ENCODE results near the gene ECE2. TPM values are rescaled to one million over a fixed set of nuclear protein-coding genes. Genes with fewer than 3 reads are reported as not detected.
A peak's percentile ranks its signal among the peaks of the same experiment; 100 is the strongest.

ECE2 gene
- total and polyA plus RNA-seq, 4 donors = not detected

GRCh38 chr3:184233127-184233843 lies 42.5 kb upstream of the ECE2 start:
- Histone ChIP-seq H3K4me3 (ENCODE audit: low read length in 2 of 2) (no peak overlapping the region), H3K27me3 (ENCODE audit: control insufficient read depth in 1 of 2, insufficient read depth in 2 of 2, low read length in 1 of 2) (no peaks in the 10 kb centered on the region), H3K27ac (ENCODE audit: low read depth in 1 of 2, low read length in 2 of 2) (no peak overlapping the region), H3K36me3 (ENCODE audit: control insufficient read depth in 1 of 2, insufficient read depth in 2 of 2, low read length in 1 of 2) (no peaks in the 10 kb centered on the region), H3K4me1 (ENCODE audit: control insufficient read depth in 1 of 2, insufficient read depth in 2 of 2, low read length in 2 of 2) (no peaks in the 10 kb centered on the region), H3K9me3 (ENCODE audit: control insufficient read depth, low read length) (no peaks in the 10 kb centered on the region)
- DNase-seq (no peak), ATAC-seq (ENCODE audit: low FRiP score) (no peak)
- intact Hi-C loops (cut with DNase I) = no loop called here
- WGBS, 2 donors = 86 to 87% methylated on average over 20 to 23 of the region's 23 CpGs

- Histone ChIP-seq H3K27me3 (ENCODE audit: control insufficient read depth in 1 of 2, insufficient read depth in 2 of 2, low read length in 1 of 2) (no peaks in the 10 kb centered on the region), H3K27ac (ENCODE audit: low read depth in 1 of 2, low read length in 2 of 2) (no peak overlapping the region), H3K4me1 (ENCODE audit: control insufficient read depth in 1 of 2, insufficient read depth in 2 of 2, low read length in 2 of 2) (no peaks in the 10 kb centered on the region), H3K36me3 (ENCODE audit: control insufficient read depth in 1 of 2, insufficient read depth in 2 of 2, low read length in 1 of 2) (no peaks in the 10 kb centered on the region), H3K4me3 (ENCODE audit: low read length in 2 of 2) (no peak overlapping the region), H3K9me3 (ENCODE audit: control insufficient read depth, low read length) (no peaks in the 10 kb centered on the region)
- DNase-seq = peak in 1 of 2 donors; percentile 82
- no peak for ATAC-seq (ENCODE audit: low FRiP score)
- WGBS, 2 donors = 14 to 19% methylated on average over 4 of the region's 4 CpGs
- intact Hi-C loops (cut with DNase I) = no loop called here
These were observed 41.6 kb upstream of the ECE2 start for GRCh38 chr3:184234224-184234623.

- no peaks in the 10 kb centered on the region for H3K9me3 ChIP-seq (ENCODE audit: control insufficient read depth, low read length)
- 83 to 86% methylated on average over 19 of the region's 19 CpGs for WGBS, 2 donors
- H3K27ac ChIP-seq (ENCODE audit: low read depth in 1 of 2, low read length in 2 of 2) = no peak overlapping the region
- no peaks in the 10 kb centered on the region for H3K4me1 ChIP-seq (ENCODE audit: control insufficient read depth in 1 of 2, insufficient read depth in 2 of 2, low read length in 2 of 2)
- no peak overlapping the region for H3K4me3 ChIP-seq (ENCODE audit: low read length in 2 of 2)
- intact Hi-C loops (cut with DNase I) = no loop called here
- DNase-seq (no peak), ATAC-seq (ENCODE audit: low FRiP score) (no peak)
- H3K27me3 ChIP-seq (ENCODE audit: control insufficient read depth in 1 of 2, insufficient read depth in 2 of 2, low read length in 1 of 2) = no peaks in the 10 kb centered on the region
- H3K36me3 ChIP-seq (ENCODE audit: control insufficient read depth in 1 of 2, insufficient read depth in 2 of 2, low read length in 1 of 2) = no peaks in the 10 kb centered on the region
These were observed 41.0 kb upstream of the ECE2 start for GRCh38 chr3:184234671-184235380.

DNA sequence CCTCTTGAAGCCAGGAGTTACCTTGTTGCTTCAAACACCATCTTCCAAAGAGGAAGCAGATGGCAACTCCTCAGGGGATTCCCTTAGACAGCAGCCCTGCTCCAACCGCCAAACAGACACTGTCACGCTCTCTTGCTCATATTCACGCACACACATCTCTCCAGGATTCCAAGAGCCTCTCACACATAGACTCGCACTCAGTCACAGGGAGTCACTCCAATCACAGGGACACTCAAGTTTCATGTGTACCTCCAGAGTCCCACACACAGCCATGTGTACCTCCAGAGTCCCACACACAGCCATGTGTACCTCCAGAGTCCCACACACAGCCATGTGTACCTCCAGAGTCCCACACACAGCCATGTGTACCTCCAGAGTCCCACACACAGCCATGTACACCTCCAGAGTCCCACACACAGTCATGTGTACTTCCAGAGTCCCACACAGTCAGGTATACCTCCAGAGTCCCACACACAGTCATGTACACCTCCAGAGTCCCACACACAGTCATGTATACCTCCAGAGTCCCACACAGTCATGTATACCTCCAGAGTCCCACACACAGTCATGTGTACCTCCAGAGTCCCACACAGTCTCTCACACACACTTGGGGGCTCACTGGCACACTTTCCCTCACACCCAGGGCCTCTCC lies 40.3 kb upstream of the ECE2 start:
- H3K4me1 ChIP-seq (ENCODE audit: control insufficient read depth in 1 of 2, insufficient read depth in 2 of 2, low read length in 2 of 2) = no peaks in the 10 kb centered on the region
- H3K4me3 ChIP-seq (ENCODE audit: low read length in 2 of 2) = no peak overlapping the region
- intact Hi-C loops (cut with DNase I) = no loop called here
- DNase-seq = no peak
- no peak for ATAC-seq (ENCODE audit: low FRiP score)
- no peak overlapping the region for H3K27ac ChIP-seq (ENCODE audit: low read depth in 1 of 2, low read length in 2 of 2)
- no peaks in the 10 kb centered on the region for H3K9me3 ChIP-seq (ENCODE audit: control insufficient read depth, low read length)
- no peaks in the 10 kb centered on the region for H3K36me3 ChIP-seq (ENCODE audit: control insufficient read depth in 1 of 2, insufficient read depth in 2 of 2, low read length in 1 of 2)
- H3K27me3 ChIP-seq (ENCODE audit: control insufficient read depth in 1 of 2, insufficient read depth in 2 of 2, low read length in 1 of 2) = no peaks in the 10 kb centered on the region
- WGBS, 2 donors = 76 to 78% methylated on average over 4 of the region's 4 CpGs

GRCh38 chr3:184236033-184236410 lies 39.8 kb upstream of the ECE2 start:
- 52% methylated on average over 14 of the region's 14 CpGs for WGBS, 2 donors
- H3K27me3 ChIP-seq (ENCODE audit: control insufficient read depth in 1 of 2, insufficient read depth in 2 of 2, low read length in 1 of 2) = no peaks in the 10 kb centered on the region
- H3K4me1 ChIP-seq (ENCODE audit: control insufficient read depth in 1 of 2, insufficient read depth in 2 of 2, low read length in 2 of 2) = no peaks in the 10 kb centered on the region
- H3K27ac ChIP-seq (ENCODE audit: low read depth in 1 of 2, low read length in 2 of 2) = no peak overlapping the region
- intact Hi-C loops (cut with DNase I) = no loop called here
- H3K4me3 ChIP-seq (ENCODE audit: low read length in 2 of 2) = no peak overlapping the region
- no peaks in the 10 kb centered on the region for H3K9me3 ChIP-seq (ENCODE audit: control insufficient read depth, low read length)
- H3K36me3 ChIP-seq (ENCODE audit: control insufficient read depth in 1 of 2, insufficient read depth in 2 of 2, low read length in 1 of 2) = no peaks in the 10 kb centered on the region
- no peak for ATAC-seq (ENCODE audit: low FRiP score)
- DNase-seq = no peak

- Histone ChIP-seq H3K4me3 (ENCODE audit: low read length in 2 of 2) (no peak overlapping the region), H3K27ac (ENCODE audit: low read depth in 1 of 2, low read length in 2 of 2) (no peak overlapping the region), H3K4me1 (ENCODE audit: control insufficient read depth in 1 of 2, insufficient read depth in 2 of 2, low read length in 2 of 2) (no peaks in the 10 kb centered on the region), H3K27me3 (ENCODE audit: control insufficient read depth in 1 of 2, insufficient read depth in 2 of 2, low read length in 1 of 2) (no peaks in the 10 kb centered on the region), H3K9me3 (ENCODE audit: control insufficient read depth, low read length) (no peaks in the 10 kb centered on the region), H3K36me3 (ENCODE audit: control insufficient read depth in 1 of 2, insufficient read depth in 2 of 2, low read length in 1 of 2) (no peaks in the 10 kb centered on the region)
- ATAC-seq (ENCODE audit: low FRiP score) (no peak), DNase-seq (no peak)
- intact Hi-C loops (cut with DNase I) = no loop called here
- WGBS, 2 donors = 76% methylated on average over 3 of the region's 3 CpGs
These were observed 39.2 kb upstream of the ECE2 start for GRCh38 chr3:184236636-184237035.

DNA sequence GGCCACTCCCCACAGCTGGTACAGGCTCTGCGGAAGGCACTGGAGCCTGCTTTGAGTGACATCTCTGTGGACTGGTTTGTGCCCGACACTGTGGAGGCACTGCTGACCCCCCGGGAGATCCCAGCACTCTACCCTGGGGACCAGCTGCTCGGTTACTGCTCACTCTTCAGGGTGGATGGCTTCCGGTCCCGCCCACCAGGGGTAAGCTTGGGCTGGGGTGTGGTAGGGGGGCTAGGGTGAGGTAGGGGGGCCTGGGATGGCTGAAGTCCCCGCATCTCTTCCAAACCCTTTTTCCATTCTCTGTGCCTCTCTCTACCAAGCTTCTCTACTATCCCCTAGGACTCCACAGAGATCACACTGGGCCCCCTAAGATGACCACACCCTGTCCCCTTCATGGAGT lies 38.6 kb upstream of the ECE2 start:
- Histone ChIP-seq H3K4me1 (ENCODE audit: control insufficient read depth in 1 of 2, insufficient read depth in 2 of 2, low read length in 2 of 2) (no peaks in the 10 kb centered on the region), H3K36me3 (ENCODE audit: control insufficient read depth in 1 of 2, insufficient read depth in 2 of 2, low read length in 1 of 2) (no peaks in the 10 kb centered on the region), H3K4me3 (ENCODE audit: low read length in 2 of 2) (no peak overlapping the region), H3K9me3 (ENCODE audit: control insufficient read depth, low read length) (no peaks in the 10 kb centered on the region), H3K27me3 (ENCODE audit: control insufficient read depth in 1 of 2, insufficient read depth in 2 of 2, low read length in 1 of 2) (no peaks in the 10 kb centered on the region), H3K27ac (ENCODE audit: low read depth in 1 of 2, low read length in 2 of 2) (no peak overlapping the region)
- WGBS, 2 donors = 70 to 74% methylated on average over 7 of the region's 7 CpGs
- intact Hi-C loops (cut with DNase I) = no loop called here
- ATAC-seq (ENCODE audit: low FRiP score) (no peak), DNase-seq (no peak)

GRCh38 chr3:184237807-184238206 lies 38.0 kb upstream of the ECE2 start:
- H3K27ac ChIP-seq (ENCODE audit: low read depth in 1 of 2, low read length in 2 of 2) = no peak overlapping the region
- intact Hi-C loops (cut with DNase I) = no loop called here
- WGBS, 2 donors = 23 to 25% methylated on average over 1 of the region's 1 CpG
- no peaks in the 10 kb centered on the region for H3K27me3 ChIP-seq (ENCODE audit: control insufficient read depth in 1 of 2, insufficient read depth in 2 of 2, low read length in 1 of 2)
- H3K36me3 ChIP-seq (ENCODE audit: control insufficient read depth in 1 of 2, insufficient read depth in 2 of 2, low read length in 1 of 2) = peaks cover 0 to under 1% of the 10 kb centered on the region in 2 donors
- no peaks in the 10 kb centered on the region for H3K4me1 ChIP-seq (ENCODE audit: control insufficient read depth in 1 of 2, insufficient read depth in 2 of 2, low read length in 2 of 2)
- no peak overlapping the region for H3K4me3 ChIP-seq (ENCODE audit: low read length in 2 of 2)
- DNase-seq (no peak), ATAC-seq (ENCODE audit: low FRiP score) (no peak)
- H3K9me3 ChIP-seq (ENCODE audit: control insufficient read depth, low read length) = no peaks in the 10 kb centered on the region

Data from aorta (tissue), 5 donors.